Activated B cell treated with CpG ODN at 0.5 μM for 24 hours (primary cell): Measurements from ENCODE around the gene USP7. TPM values are rescaled to one million over a fixed set of nuclear protein-coding genes. Genes with fewer than 3 reads are reported as not detected.
A peak's percentile ranks its signal among the peaks of the same experiment; 100 is the strongest.

Source experiments
- ATAC-seq: fragments of 200-7000 bp; cut with Tn5 transposase; one replicate; pipeline ENCODE4 v1.10.0; 2021; ENCODE audit warnings: low read depth, mild to moderate bottlenecking, moderate library complexity
- CTCF ChIA-PET: fragments of 350-600 bp; sonication (Branson Sonifier 250); formaldehyde crosslinking; loops from one replicate; lab custom pipeline; 2021; ENCODE audit warnings: antibody characterized with exemption; lab: Charles Lee
- POLR2A ChIA-PET: fragments of 350-600 bp; sonication (Branson Sonifier 250); formaldehyde crosslinking; loops from one replicate; lab custom pipeline; 2021; ENCODE audit warnings: antibody characterized with exemption; lab: Charles Lee
- DNase-seq: peaks from one replicate; pipeline ENCODE4 v3.0.0; 2022
- H3K27ac Mint-ChIP-seq: one replicate; pipeline ENCODE4 v1.8.0; 2020; ENCODE audit warnings: mixed read lengths
- H3K27me3 Mint-ChIP-seq: one replicate; pipeline ENCODE4 v1.8.0; 2021; ENCODE audit warnings: mixed read lengths
- H3K36me3 Mint-ChIP-seq: one replicate; pipeline ENCODE4 v1.8.0; 2021; ENCODE audit warnings: low read depth, mixed read lengths
- H3K4me1 Mint-ChIP-seq: one replicate; pipeline ENCODE4 v1.8.0; 2021; ENCODE audit warnings: mixed read lengths
- H3K4me3 Mint-ChIP-seq: one replicate; pipeline ENCODE4 v1.8.0; 2020; ENCODE audit warnings: mild to moderate bottlenecking, mixed read lengths
- H3K9me3 Mint-ChIP-seq: one replicate; pipeline ENCODE4 v1.8.0; 2020; ENCODE audit warnings: mixed read lengths
- intact Hi-C: fragments of 100-400 bp; cut with micrococcal nuclease; formaldehyde crosslinking; loops from one replicate; pipeline ENCODE4 v1.15.1; 2024
- total RNA-seq: library from RNA; stranded (reverse); gene quantifications from 2 replicates; pipeline ENCODE4 v1.2.3, GENCODE V29; 2022
- TF ChIP-seq, protein P1 (sequence below): fragments of 200-600 bp; IDR thresholded peaks from one replicate; pipeline ENCODE4 v1.8.0; 2022; ENCODE audit warnings: antibody characterized with exemption, mild to moderate bottlenecking

USP7 gene
- total RNA-seq, 1 donor from 2014 or later, result 193 TPM

DNA sequence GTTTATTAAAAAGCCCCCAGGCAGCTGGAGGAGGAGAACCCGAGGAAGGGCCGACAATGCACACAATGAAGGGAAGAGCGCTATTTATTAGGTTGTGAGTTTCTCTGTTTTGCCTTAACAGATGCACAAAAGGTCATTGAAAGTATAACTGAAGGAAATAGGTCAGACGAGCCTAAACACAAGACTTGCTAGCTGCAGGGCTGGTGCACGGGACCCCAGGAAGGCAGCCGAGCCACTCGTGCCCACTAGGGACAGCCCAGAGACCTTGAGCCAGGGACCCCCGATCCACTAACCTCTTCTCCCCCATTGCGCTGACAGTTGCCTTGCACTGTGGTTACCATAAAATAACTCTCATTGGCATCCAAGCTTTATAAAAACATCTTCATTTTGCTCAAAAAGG lies 70.3 kb downstream of the USP7 start:
- peaks cover 38% of the 10 kb centered on the region for H3K4me1 Mint-ChIP-seq
- no peaks in the 10 kb centered on the region for H3K27me3 Mint-ChIP-seq
- ATAC-seq (no peak), DNase-seq (no peak)
- H3K4me3 Mint-ChIP-seq, result no peak overlapping the region
- ChIA-PET CTCF (interaction anchor here (0.7 to 1.7 kb wide), 4 partner anchors 8 to 43 kb away, joined by 3 to 6 read pairs (median 4); no protein-coding TSS in a partner anchor), POLR2A (interaction anchor here (0.7 to 5.0 kb wide), 3 partner anchors 23 to 115 kb away, joined by 3 to 50 read pairs (median 3); partner anchors contain the start of gene CARHSP1)
- H3K36me3 Mint-ChIP-seq, result peaks cover 76% of the 10 kb centered on the region
- no peaks in the 10 kb centered on the region for H3K9me3 Mint-ChIP-seq
- TF ChIP-seq, protein P1, sequence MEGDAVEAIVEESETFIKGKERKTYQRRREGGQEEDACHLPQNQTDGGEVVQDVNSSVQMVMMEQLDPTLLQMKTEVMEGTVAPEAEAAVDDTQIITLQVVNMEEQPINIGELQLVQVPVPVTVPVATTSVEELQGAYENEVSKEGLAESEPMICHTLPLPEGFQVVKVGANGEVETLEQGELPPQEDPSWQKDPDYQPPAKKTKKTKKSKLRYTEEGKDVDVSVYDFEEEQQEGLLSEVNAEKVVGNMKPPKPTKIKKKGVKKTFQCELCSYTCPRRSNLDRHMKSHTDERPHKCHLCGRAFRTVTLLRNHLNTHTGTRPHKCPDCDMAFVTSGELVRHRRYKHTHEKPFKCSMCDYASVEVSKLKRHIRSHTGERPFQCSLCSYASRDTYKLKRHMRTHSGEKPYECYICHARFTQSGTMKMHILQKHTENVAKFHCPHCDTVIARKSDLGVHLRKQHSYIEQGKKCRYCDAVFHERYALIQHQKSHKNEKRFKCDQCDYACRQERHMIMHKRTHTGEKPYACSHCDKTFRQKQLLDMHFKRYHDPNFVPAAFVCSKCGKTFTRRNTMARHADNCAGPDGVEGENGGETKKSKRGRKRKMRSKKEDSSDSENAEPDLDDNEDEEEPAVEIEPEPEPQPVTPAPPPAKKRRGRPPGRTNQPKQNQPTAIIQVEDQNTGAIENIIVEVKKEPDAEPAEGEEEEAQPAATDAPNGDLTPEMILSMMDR, result no peak
- no peak overlapping the region for H3K27ac Mint-ChIP-seq
- intact Hi-C loops, result loop anchor here (5.0 to 10.0 kb wide), 2 partner anchors 1291 to 1974 kb away; partner anchors contain the start of gene GRIN2A

DNA sequence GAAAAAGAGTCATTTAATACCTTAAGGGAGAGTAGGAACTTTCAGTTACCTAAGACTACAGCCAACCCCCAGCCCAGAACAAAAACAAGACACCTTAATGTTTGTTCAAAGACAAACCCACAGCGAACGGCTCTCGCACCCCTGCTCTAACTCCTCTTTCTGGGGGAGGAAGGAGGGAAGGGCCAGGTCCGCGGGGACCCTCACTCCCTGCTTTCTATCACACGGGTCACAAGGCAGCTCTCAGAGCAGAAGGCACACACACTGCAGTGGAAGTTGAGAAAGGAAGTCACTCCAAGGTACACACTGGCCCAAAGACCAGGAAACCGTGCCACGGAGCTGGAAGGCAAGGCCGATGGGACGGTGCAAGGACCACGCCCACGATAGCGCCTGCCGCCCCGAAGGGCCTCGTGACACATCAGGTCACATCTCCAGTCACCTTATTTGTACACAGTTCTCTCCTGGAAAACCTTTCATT lies 71.6 kb downstream of the USP7 start:
- Mint-ChIP-seq H3K9me3 (no peaks in the 10 kb centered on the region), H3K4me1 (peaks cover 39% of the 10 kb centered on the region), H3K27me3 (no peaks in the 10 kb centered on the region), H3K4me3 (peak overlapping the region; percentile 68), H3K36me3 (peaks cover 70% of the 10 kb centered on the region), H3K27ac (peak overlapping the region; percentile 91)
- ATAC-seq (peak; percentile 5), DNase-seq (peak; percentile 34)
- TF ChIP-seq, protein P1, result no peak
- CTCF ChIA-PET, result interaction anchor here (0.6 to 2.6 kb wide), 17 partner anchors 10 to 247 kb away, joined by 3 to 17 read pairs (median 5); partner anchors contain the start of genes CARHSP1, HAPSTR1 and LITAFD
- POLR2A ChIA-PET, result interaction anchor here (0.7 to 5.0 kb wide), 20 partner anchors 22 to 243 kb away, joined by 3 to 50 read pairs (median 6); partner anchors contain the start of genes CARHSP1, HAPSTR1, PMM2 and TMEM186
- intact Hi-C loops, result loop anchor here (5.0 to 10.0 kb wide), 2 partner anchors 1293 to 1975 kb away; partner anchors contain the start of gene GRIN2A

DNA sequence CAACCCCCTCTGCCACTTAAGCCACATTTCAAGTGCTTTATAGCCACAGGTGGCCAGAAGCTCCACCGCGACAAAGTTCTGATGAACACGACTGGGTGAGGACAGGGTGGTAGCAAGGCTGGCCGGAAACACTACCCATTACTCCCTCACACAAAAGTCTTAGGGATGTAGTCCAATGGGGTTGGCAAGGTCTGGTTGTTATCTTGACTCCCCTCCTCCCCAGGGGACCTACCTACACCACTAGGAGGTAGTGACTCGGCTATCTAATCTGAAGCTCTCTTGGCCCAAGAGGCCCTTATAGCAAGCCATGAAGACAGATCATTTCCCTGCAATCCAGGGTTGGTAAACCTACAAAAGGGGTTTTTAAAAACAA lies 73.2 kb downstream of the USP7 start:
- H3K4me1 Mint-ChIP-seq, result peaks cover 47% of the 10 kb centered on the region
- intact Hi-C loops, result loop anchor here (2.0 to 10.0 kb wide), 3 partner anchors 46 to 1977 kb away; partner anchors contain the start of gene GRIN2A
- no peak for ATAC-seq
- TF ChIP-seq, protein P1, result no peak
- peak overlapping the region; percentile 91 for H3K27ac Mint-ChIP-seq
- ChIA-PET CTCF (interaction anchor here (0.7 to 2.6 kb wide), 6 partner anchors 9 to 201 kb away, joined by 3 to 17 read pairs (median 6); partner anchors contain the start of genes HAPSTR1 and LITAFD), POLR2A (interaction anchor here (0.5 to 5.0 kb wide), 10 partner anchors 20 to 206 kb away, joined by 3 to 50 read pairs (median 8); partner anchors contain the start of genes CARHSP1, HAPSTR1, PMM2 and TMEM186)
- H3K36me3 Mint-ChIP-seq, result peaks cover 57% of the 10 kb centered on the region
- peaks cover 3% of the 10 kb centered on the region for H3K27me3 Mint-ChIP-seq
- H3K4me3 Mint-ChIP-seq, result no peak overlapping the region
- no peaks in the 10 kb centered on the region for H3K9me3 Mint-ChIP-seq
- no peak for DNase-seq

DNA sequence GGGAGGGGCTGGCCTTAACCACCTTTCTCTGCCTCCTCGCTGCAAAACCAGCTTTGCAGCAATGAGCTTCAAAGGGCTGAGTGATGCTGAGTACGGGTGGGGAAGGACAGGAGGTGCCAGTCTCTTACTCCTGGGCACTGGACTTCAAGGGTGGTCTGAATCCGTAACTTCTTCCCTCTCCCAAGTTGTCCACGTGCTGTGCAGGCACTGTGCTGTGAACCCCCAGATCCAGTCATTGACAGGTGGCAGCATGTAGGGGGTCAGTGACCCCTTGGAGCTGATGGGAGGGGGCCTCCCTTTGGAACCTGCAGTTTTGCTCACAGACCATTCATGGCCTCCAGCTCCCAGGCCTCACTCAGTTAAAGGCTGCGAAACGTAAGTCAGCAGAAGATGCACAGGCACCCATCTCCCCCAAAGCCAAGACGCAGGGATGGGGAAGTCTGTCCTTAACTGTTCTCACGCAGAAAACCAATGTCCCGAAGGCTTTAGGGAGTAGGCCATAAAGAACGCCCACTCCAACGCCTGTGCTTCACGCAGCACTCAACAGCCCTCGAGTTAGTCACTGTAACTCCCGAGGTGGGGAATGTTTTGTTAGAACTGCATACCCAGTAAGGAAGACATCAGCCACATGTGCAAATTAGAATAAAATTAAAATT lies 73.7 kb downstream of the USP7 start:
- ATAC-seq (no peak), DNase-seq (no peak)
- H3K4me3 Mint-ChIP-seq, result no peak overlapping the region
- no peak overlapping the region for H3K27ac Mint-ChIP-seq
- peaks cover 51% of the 10 kb centered on the region for H3K4me1 Mint-ChIP-seq
- CTCF ChIA-PET, result interaction anchor here (0.7 to 2.4 kb wide), 4 partner anchors 9 to 46 kb away, joined by 3 to 17 read pairs (median 7); partner anchors contain the start of gene LITAFD
- POLR2A ChIA-PET, result interaction anchor here (0.5 to 5.0 kb wide), 8 partner anchors 20 to 207 kb away, joined by 3 to 50 read pairs (median 14); partner anchors contain the start of genes CARHSP1, HAPSTR1 and USP7
- H3K27me3 Mint-ChIP-seq, result peaks cover 7% of the 10 kb centered on the region
- H3K36me3 Mint-ChIP-seq, result peaks cover 52% of the 10 kb centered on the region
- TF ChIP-seq, protein P1, result no peak
- intact Hi-C loops, result loop anchor here (2.0 to 10.0 kb wide), 3 partner anchors 47 to 1977 kb away; partner anchors contain the start of gene GRIN2A
- no peaks in the 10 kb centered on the region for H3K9me3 Mint-ChIP-seq
